ENCODE data around the gene EMP2.
"Not testable (repeated sequence)": the region's sequence is repeated elsewhere in the genome, so short reads cannot be mapped to it uniquely, and the experiment has no call there.

Gene EMP2

GRCh38 chr16:10537946-10538345, 42.5 kb downstream of the EMP2 start:
- Histone ChIP-seq H3K36me3 (ENCODE audit: insufficient read depth, low read depth, low read length) (no peaks in the 10 kb centered on the region), H3K9ac (ENCODE audit: low read depth, low read length) (no peak overlapping the region), H3K9me3 (ENCODE audit: insufficient read depth, low read depth, low read length) (no peaks in the 10 kb centered on the region)

GRCh38 chr16:10536814-10537389, 43.5 kb downstream of the EMP2 start:
- Histone ChIP-seq H3K4me1 (ENCODE audit: insufficient read depth, low read length) (no peaks in the 10 kb centered on the region), H3K36me3 (ENCODE audit: insufficient read depth, low read depth, low read length) (no peaks in the 10 kb centered on the region), H3K27ac (ENCODE audit: low read length) (no peak overlapping the region), H3K9me3 (ENCODE audit: insufficient read depth, low read depth, low read length) (no peaks in the 10 kb centered on the region), H3K27me3 (ENCODE audit: insufficient read depth, low read length) (no peaks in the 10 kb centered on the region), H3K4me3 (ENCODE audit: low read length) (no peak overlapping the region), H3K9ac (ENCODE audit: low read depth, low read length) (no peak overlapping the region)

More at GRCh38 chr16:10537946-10538345, 42.5 kb downstream of the EMP2 start:
- H3K27ac ChIP-seq (ENCODE audit: low read length) = no peak overlapping the region
- H3K4me1 ChIP-seq (ENCODE audit: insufficient read depth, low read length) = no peaks in the 10 kb centered on the region
- H3K4me3 ChIP-seq (ENCODE audit: low read length) = no peak overlapping the region
- no peaks in the 10 kb centered on the region for H3K27me3 ChIP-seq (ENCODE audit: insufficient read depth, low read length)

- H3K4me3 ChIP-seq (ENCODE audit: low read length); H3K36me3 ChIP-seq (ENCODE audit: insufficient read depth, low read depth, low read length); H3K27ac ChIP-seq (ENCODE audit: low read length); H3K9me3 ChIP-seq (ENCODE audit: insufficient read depth, low read depth, low read length); H3K4me1 ChIP-seq (ENCODE audit: insufficient read depth, low read length); H3K9ac ChIP-seq (ENCODE audit: low read depth, low read length); H3K27me3 ChIP-seq (ENCODE audit: insufficient read depth, low read length): not testable (repeated sequence)
These were observed 44.1 kb downstream of the EMP2 start for GRCh38 chr16:10536328-10536727.

GRCh38 chr16:10535461-10535860, 44.9 kb downstream of the EMP2 start:
- no peaks in the 10 kb centered on the region for H3K4me1 ChIP-seq (ENCODE audit: insufficient read depth, low read length)
- H3K9ac ChIP-seq (ENCODE audit: low read depth, low read length) = no peak overlapping the region
- no peaks in the 10 kb centered on the region for H3K9me3 ChIP-seq (ENCODE audit: insufficient read depth, low read depth, low read length)
- H3K36me3 ChIP-seq (ENCODE audit: insufficient read depth, low read depth, low read length) = no peaks in the 10 kb centered on the region
- H3K27ac ChIP-seq (ENCODE audit: low read length) = no peak overlapping the region
- no peaks in the 10 kb centered on the region for H3K27me3 ChIP-seq (ENCODE audit: insufficient read depth, low read length)
- H3K4me3 ChIP-seq (ENCODE audit: low read length) = no peak overlapping the region

GRCh38 chr16:10534748-10535147, 45.6 kb downstream of the EMP2 start:
- H3K4me3 ChIP-seq (ENCODE audit: low read length) = no peak overlapping the region
- no peak overlapping the region for H3K9ac ChIP-seq (ENCODE audit: low read depth, low read length)
- H3K4me1 ChIP-seq (ENCODE audit: insufficient read depth, low read length) = no peaks in the 10 kb centered on the region
- H3K9me3 ChIP-seq (ENCODE audit: insufficient read depth, low read depth, low read length) = no peaks in the 10 kb centered on the region
- H3K27me3 ChIP-seq (ENCODE audit: insufficient read depth, low read length) = no peaks in the 10 kb centered on the region
- H3K36me3 ChIP-seq (ENCODE audit: insufficient read depth, low read depth, low read length) = no peaks in the 10 kb centered on the region
- no peak overlapping the region for H3K27ac ChIP-seq (ENCODE audit: low read length)

- not testable (repeated sequence) for H3K27ac ChIP-seq (ENCODE audit: low read length); H3K4me1 ChIP-seq (ENCODE audit: insufficient read depth, low read length); H3K36me3 ChIP-seq (ENCODE audit: insufficient read depth, low read depth, low read length); H3K27me3 ChIP-seq (ENCODE audit: insufficient read depth, low read length); H3K9me3 ChIP-seq (ENCODE audit: insufficient read depth, low read depth, low read length); H3K4me3 ChIP-seq (ENCODE audit: low read length); H3K9ac ChIP-seq (ENCODE audit: low read depth, low read length)
These were observed 46.8 kb downstream of the EMP2 start for GRCh38 chr16:10533612-10534011.

- no peak overlapping the region for H3K27ac ChIP-seq (ENCODE audit: low read length)
- H3K4me1 ChIP-seq (ENCODE audit: insufficient read depth, low read length) = no peaks in the 10 kb centered on the region
- no peak overlapping the region for H3K9ac ChIP-seq (ENCODE audit: low read depth, low read length)
- no peak overlapping the region for H3K4me3 ChIP-seq (ENCODE audit: low read length)
- H3K36me3 ChIP-seq (ENCODE audit: insufficient read depth, low read depth, low read length) = no peaks in the 10 kb centered on the region
- no peaks in the 10 kb centered on the region for H3K9me3 ChIP-seq (ENCODE audit: insufficient read depth, low read depth, low read length)
- H3K27me3 ChIP-seq (ENCODE audit: insufficient read depth, low read length) = no peaks in the 10 kb centered on the region
These were observed 48.8 kb downstream of the EMP2 start for GRCh38 chr16:10531582-10531981.

- no peaks in the 10 kb centered on the region for H3K9me3 ChIP-seq (ENCODE audit: insufficient read depth, low read depth, low read length)
- H3K36me3 ChIP-seq (ENCODE audit: insufficient read depth, low read depth, low read length) = no peaks in the 10 kb centered on the region
- no peaks in the 10 kb centered on the region for H3K4me1 ChIP-seq (ENCODE audit: insufficient read depth, low read length)
- no peak overlapping the region for H3K9ac ChIP-seq (ENCODE audit: low read depth, low read length)
- H3K27ac ChIP-seq (ENCODE audit: low read length) = no peak overlapping the region
- no peaks in the 10 kb centered on the region for H3K27me3 ChIP-seq (ENCODE audit: insufficient read depth, low read length)
- no peak overlapping the region for H3K4me3 ChIP-seq (ENCODE audit: low read length)
These were observed 49.7 kb downstream of the EMP2 start for GRCh38 chr16:10530685-10531084.

GRCh38 chr16:10529895-10530669, 50.3 kb downstream of the EMP2 start:
- H3K36me3 ChIP-seq (ENCODE audit: insufficient read depth, low read depth, low read length) = no peaks in the 10 kb centered on the region
- H3K9me3 ChIP-seq (ENCODE audit: insufficient read depth, low read depth, low read length) = no peaks in the 10 kb centered on the region
- no peak overlapping the region for H3K27ac ChIP-seq (ENCODE audit: low read length)
- H3K27me3 ChIP-seq (ENCODE audit: insufficient read depth, low read length) = no peaks in the 10 kb centered on the region
- H3K9ac ChIP-seq (ENCODE audit: low read depth, low read length) = no peak overlapping the region
- H3K4me1 ChIP-seq (ENCODE audit: insufficient read depth, low read length) = no peaks in the 10 kb centered on the region
- H3K4me3 ChIP-seq (ENCODE audit: low read length) = no peak overlapping the region

GRCh38 chr16:10528635-10529034, 51.8 kb downstream of the EMP2 start:
- Histone ChIP-seq H3K9ac (ENCODE audit: low read depth, low read length) (no peak overlapping the region), H3K9me3 (ENCODE audit: insufficient read depth, low read depth, low read length) (no peaks in the 10 kb centered on the region), H3K4me3 (ENCODE audit: low read length) (no peak overlapping the region), H3K4me1 (ENCODE audit: insufficient read depth, low read length) (no peaks in the 10 kb centered on the region), H3K27ac (ENCODE audit: low read length) (no peak overlapping the region), H3K27me3 (ENCODE audit: insufficient read depth, low read length) (no peaks in the 10 kb centered on the region), H3K36me3 (ENCODE audit: insufficient read depth, low read depth, low read length) (no peaks in the 10 kb centered on the region)

GRCh38 chr16:10526962-10527361, 53.4 kb downstream of the EMP2 start:
- H3K27ac ChIP-seq (ENCODE audit: low read length) = no peak overlapping the region
- no peaks in the 10 kb centered on the region for H3K9me3 ChIP-seq (ENCODE audit: insufficient read depth, low read depth, low read length)
- H3K4me1 ChIP-seq (ENCODE audit: insufficient read depth, low read length) = no peaks in the 10 kb centered on the region
- no peak overlapping the region for H3K9ac ChIP-seq (ENCODE audit: low read depth, low read length)
- no peak overlapping the region for H3K4me3 ChIP-seq (ENCODE audit: low read length)
- no peaks in the 10 kb centered on the region for H3K36me3 ChIP-seq (ENCODE audit: insufficient read depth, low read depth, low read length)
- H3K27me3 ChIP-seq (ENCODE audit: insufficient read depth, low read length) = no peaks in the 10 kb centered on the region

GRCh38 chr16:10525214-10525825, 55.1 kb downstream of the EMP2 start:
- Histone ChIP-seq H3K4me3 (ENCODE audit: low read length) (no peak overlapping the region), H3K9ac (ENCODE audit: low read depth, low read length) (no peak overlapping the region), H3K27me3 (ENCODE audit: insufficient read depth, low read length) (no peaks in the 10 kb centered on the region), H3K36me3 (ENCODE audit: insufficient read depth, low read depth, low read length) (no peaks in the 10 kb centered on the region), H3K27ac (ENCODE audit: low read length) (no peak overlapping the region), H3K4me1 (ENCODE audit: insufficient read depth, low read length) (no peaks in the 10 kb centered on the region), H3K9me3 (ENCODE audit: insufficient read depth, low read depth, low read length) (no peaks in the 10 kb centered on the region)
